Panc1 (cell line): ENCODE data around the gene GRID1.

ENCODE experiments used
- POLR2AphosphoS5 ChIP-seq: IDR thresholded peaks from 2 replicates; pipeline ENCODE4 v1.6.1; 2012; ENCODE audit warnings: mild to moderate bottlenecking, low read depth, low read length, moderate library complexity
- TF ChIP-seq, protein P1 (sequence below): fragments of 450-650 bp; IDR thresholded peaks from 2 replicates; pipeline ENCODE4 v1.5.1; 2017; ENCODE audit warnings: mild to moderate bottlenecking
- TF ChIP-seq, protein P2 (sequence below), 2 experiments: IDR thresholded peaks; 2 replicates each; pipeline ENCODE4 v1.6.1; 2011 to 2012; ENCODE audit warnings: low read depth in 2 of 2, control low read depth in 1 of 2, low read length in 1 of 2, mild to moderate bottlenecking in 1 of 2, moderate library complexity in 1 of 2; ENCODE audit not compliant: insufficient read depth in 1 of 2

DNA sequence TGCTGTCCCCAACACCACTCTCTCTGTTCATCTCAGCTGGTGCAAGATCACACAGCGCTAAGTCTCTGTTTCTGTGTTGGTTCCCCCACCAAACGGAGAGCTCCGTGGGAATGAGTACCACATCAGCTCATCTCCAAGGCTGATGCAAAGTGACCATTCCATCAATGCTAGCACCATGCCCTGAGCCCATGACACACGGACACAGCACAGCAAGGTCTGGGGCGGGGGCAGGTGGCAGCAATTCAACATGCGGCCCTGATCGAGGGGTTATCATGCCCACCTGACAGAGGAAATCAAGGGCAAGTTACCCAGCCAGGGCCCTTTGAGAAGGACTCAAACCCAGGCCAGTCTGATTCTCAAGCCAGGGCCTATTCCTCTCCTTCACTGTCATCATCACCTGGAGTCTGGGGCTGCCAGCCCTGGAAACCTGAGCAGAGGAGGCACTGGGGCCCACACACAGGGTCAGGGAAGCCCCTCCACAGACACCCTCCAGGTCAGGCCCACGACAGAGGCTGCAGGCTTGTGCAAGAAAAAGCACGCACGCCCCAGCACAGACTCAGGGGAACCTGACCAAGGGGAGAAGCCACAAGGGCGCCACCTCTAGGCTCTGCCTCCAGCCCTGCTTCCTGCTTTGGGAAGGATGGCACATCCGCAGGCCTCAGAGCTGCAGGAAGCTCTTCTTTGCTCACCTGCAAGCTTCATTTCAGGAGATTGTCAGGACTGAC is 74.8 kb downstream of the GRID1 start:
- TF ChIP-seq, protein P1, sequence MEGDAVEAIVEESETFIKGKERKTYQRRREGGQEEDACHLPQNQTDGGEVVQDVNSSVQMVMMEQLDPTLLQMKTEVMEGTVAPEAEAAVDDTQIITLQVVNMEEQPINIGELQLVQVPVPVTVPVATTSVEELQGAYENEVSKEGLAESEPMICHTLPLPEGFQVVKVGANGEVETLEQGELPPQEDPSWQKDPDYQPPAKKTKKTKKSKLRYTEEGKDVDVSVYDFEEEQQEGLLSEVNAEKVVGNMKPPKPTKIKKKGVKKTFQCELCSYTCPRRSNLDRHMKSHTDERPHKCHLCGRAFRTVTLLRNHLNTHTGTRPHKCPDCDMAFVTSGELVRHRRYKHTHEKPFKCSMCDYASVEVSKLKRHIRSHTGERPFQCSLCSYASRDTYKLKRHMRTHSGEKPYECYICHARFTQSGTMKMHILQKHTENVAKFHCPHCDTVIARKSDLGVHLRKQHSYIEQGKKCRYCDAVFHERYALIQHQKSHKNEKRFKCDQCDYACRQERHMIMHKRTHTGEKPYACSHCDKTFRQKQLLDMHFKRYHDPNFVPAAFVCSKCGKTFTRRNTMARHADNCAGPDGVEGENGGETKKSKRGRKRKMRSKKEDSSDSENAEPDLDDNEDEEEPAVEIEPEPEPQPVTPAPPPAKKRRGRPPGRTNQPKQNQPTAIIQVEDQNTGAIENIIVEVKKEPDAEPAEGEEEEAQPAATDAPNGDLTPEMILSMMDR, result no peak; the same call in 1 of the 2 replicates
- TF ChIP-seq, protein P2, sequence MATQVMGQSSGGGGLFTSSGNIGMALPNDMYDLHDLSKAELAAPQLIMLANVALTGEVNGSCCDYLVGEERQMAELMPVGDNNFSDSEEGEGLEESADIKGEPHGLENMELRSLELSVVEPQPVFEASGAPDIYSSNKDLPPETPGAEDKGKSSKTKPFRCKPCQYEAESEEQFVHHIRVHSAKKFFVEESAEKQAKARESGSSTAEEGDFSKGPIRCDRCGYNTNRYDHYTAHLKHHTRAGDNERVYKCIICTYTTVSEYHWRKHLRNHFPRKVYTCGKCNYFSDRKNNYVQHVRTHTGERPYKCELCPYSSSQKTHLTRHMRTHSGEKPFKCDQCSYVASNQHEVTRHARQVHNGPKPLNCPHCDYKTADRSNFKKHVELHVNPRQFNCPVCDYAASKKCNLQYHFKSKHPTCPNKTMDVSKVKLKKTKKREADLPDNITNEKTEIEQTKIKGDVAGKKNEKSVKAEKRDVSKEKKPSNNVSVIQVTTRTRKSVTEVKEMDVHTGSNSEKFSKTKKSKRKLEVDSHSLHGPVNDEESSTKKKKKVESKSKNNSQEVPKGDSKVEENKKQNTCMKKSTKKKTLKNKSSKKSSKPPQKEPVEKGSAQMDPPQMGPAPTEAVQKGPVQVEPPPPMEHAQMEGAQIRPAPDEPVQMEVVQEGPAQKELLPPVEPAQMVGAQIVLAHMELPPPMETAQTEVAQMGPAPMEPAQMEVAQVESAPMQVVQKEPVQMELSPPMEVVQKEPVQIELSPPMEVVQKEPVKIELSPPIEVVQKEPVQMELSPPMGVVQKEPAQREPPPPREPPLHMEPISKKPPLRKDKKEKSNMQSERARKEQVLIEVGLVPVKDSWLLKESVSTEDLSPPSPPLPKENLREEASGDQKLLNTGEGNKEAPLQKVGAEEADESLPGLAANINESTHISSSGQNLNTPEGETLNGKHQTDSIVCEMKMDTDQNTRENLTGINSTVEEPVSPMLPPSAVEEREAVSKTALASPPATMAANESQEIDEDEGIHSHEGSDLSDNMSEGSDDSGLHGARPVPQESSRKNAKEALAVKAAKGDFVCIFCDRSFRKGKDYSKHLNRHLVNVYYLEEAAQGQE (IDR thresholded peaks at IDR 0.05; ENCODE audit: insufficient read depth in 1 of 2, low read depth in 2 of 2, low read length in 1 of 2), result no peak
- TF ChIP-seq POLR2AphosphoS5, result no peak
